LNCAP (cell line): ENCODE results near the gene THBS4.

Experiments
- TF ChIP-seq, protein P1 (sequence below): fragments of 450-650 bp; IDR thresholded peaks from 2 replicates; pipeline ENCODE4 v1.5.1; 2017; ENCODE audit warnings: mild to moderate bottlenecking

THBS4 gene

DNA sequence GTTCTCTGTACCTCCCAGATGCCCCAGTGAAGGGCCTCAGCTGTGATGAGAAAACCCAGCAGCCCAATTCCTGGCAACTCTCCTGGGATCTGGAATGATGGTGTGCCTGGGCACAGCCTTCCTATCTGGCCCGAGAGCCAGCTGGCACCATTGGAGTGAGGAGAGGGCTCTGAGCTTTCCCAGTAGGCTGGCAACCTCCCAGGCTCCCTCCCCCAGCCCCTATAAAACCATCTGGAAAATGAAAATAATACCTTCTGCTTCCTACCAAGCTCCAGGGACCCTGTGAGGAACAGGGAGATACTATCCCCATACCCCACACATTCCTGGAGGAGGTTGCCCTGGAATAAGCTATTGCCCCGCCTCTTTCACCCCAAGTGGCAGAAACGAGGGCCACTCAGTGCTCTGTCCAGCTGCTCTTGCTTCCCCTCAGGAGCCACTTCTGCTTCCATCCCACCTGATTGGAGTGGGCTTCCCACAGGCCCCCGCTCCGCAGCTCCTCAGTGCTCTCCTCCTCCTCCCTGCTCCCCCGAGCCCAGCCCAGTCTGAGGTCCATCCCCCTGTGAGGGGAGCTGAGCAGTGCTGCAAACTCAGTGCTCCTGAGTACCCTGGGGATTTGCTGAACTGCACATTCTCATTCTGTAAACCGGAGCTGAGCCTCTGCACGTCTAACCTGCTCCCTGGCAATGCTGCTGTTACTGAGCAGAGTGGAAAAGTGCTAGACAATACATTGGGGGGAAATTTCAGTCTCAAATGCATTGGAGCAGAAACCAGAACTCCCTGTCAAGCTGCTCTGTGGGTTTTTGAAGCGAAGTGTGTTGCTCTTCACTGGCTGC lies 74.7 kb downstream of the THBS4 start:
- TF ChIP-seq, protein P1, sequence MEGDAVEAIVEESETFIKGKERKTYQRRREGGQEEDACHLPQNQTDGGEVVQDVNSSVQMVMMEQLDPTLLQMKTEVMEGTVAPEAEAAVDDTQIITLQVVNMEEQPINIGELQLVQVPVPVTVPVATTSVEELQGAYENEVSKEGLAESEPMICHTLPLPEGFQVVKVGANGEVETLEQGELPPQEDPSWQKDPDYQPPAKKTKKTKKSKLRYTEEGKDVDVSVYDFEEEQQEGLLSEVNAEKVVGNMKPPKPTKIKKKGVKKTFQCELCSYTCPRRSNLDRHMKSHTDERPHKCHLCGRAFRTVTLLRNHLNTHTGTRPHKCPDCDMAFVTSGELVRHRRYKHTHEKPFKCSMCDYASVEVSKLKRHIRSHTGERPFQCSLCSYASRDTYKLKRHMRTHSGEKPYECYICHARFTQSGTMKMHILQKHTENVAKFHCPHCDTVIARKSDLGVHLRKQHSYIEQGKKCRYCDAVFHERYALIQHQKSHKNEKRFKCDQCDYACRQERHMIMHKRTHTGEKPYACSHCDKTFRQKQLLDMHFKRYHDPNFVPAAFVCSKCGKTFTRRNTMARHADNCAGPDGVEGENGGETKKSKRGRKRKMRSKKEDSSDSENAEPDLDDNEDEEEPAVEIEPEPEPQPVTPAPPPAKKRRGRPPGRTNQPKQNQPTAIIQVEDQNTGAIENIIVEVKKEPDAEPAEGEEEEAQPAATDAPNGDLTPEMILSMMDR, result no peak

DNA sequence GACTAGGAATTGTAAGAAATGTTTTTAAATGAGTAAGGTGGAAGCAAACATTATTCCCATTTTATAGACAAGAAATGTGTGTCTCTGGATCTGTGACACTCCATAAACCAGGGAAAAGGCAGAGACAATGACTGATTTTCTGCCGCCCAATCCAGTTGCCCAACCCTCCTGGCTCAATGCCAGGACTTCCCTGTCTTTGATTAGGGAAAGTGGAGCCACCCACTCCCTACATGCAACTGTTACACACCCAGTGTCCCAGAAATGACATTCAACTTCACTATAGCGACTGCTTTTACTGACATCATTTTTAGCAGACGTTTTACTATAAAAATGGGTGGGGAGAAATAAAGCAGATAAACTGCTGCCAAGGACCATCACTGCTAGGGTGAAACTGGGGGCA lies 79.7 kb downstream of the THBS4 start:
- TF ChIP-seq, protein P1, result no peak

DNA sequence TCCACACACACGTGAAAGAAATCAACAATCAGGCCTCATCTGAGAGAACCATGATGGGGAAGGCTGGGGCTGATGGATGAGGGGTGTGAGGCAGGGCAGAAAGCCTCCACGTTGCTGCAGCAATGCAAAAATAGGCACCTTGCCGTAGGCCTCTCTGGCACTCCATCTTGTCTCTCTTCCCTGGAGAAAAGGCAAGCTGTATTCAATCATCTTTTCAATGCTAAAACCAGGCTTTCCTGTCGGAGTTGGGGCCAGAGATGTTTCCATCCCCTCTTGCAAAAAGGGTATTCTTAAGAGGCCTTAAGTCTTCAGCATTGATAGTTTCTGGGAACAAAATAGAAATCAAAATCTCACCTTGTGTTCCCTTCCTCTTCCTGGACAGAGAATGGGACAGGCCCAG lies 80.9 kb downstream of the THBS4 start:
- TF ChIP-seq, protein P1, result no peak

DNA sequence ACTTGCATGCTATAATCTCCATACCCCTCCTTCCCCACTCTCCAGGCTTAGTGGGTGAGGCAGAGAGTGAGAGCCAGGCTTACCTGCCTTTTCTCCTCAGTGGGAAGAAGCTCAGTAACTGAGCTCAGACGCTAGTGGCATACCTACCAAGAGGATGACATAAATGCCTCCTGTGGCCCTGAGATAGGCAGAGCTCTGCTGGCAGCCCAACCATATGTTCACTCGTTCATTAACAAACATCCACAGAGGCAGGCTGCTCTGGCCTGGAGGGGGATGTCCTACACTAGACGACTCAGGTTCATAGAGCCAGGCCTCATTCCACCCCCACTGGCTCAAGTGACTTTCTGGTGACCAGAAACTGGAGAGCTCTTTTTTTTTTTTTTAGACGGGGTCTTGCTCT lies 81.3 kb downstream of the THBS4 start:
- TF ChIP-seq, protein P1, result no peak

DNA sequence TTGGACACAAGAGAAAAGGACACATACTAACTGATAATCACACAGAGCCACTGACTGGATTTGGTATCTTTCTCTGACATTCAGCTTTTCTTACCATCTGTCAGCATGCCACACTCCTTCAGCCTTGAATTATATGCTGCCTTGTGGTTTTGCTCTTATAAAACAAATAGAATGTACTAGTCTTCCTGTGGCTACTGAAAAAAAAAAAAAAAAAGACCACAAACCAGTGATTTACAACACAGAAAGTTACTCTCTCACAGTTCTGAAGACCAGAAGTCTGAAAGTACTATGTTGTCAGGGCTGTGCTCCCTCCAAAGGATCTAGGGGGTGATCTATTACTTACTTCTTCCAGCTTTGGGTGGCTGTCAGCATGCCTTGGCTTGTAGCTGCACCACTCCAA lies 82.3 kb downstream of the THBS4 start:
- TF ChIP-seq, protein P1, result no peak

DNA sequence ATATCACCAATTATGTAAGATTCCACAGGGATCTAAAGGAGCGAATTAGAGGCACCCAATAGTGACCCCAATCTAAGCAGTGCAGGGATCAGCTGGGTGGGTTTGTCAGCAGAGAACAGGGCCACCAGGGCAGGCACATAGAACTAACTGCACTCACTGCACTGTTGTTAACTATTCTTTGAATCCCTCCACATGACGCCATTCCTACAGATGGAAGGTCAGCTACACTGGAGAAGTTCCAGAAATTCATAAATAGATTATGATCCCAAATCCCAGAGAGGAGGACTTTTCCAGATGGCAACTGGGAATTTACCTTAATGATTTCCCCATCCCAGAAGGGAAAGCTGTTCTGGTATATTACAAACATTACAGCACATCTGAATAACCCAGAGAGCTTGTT lies 84.2 kb downstream of the THBS4 start:
- TF ChIP-seq, protein P1, result no peak

DNA sequence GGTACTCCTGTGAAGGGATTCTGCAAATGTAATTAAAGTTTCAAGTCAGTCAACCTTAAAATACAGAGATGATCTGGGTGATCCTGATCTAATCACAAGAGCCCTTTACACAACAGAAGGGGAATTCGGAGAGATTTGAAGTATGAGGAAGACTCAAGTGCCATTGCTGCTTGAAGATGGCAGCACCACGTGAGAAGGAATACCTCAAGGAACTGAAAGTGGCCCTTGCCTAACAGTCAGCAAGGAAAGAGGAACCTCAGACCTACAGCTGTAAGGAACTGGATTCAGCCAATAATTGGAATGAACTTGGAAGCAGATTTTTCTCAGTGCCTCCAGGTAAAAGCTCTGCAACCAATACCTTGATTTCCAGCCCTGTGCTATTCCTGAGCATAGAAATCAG lies 87.4 kb downstream of the THBS4 start:
- TF ChIP-seq, protein P1, result no peak
